Sigmoid colon (tissue), 4 donors: ENCODE data around the gene LPIN1.

ENCODE experiments used
- CTCF ChIP-seq, 4 experiments: fragments of 450-650 bp in 3 of 4; fragments of 200-600 bp in 1 of 4; IDR thresholded peaks; one replicate each; pipeline ENCODE4 v1.5.1; 2016 to 2019; ENCODE audit warnings: antibody characterized with exemption in 4 of 4, mild to moderate bottlenecking in 3 of 4, moderate library complexity in 2 of 4
- EP300 ChIP-seq, 4 donors: sonication (generic); formaldehyde crosslinking; IDR thresholded peaks; one replicate each; pipeline ENCODE4 v1.6.1; 2017; ENCODE audit warnings: antibody characterized with exemption in 4 of 4
- POLR2A ChIP-seq, 2 donors: fragments of 450-650 bp; IDR thresholded peaks; one replicate each; pipeline ENCODE4 v1.6.1; 2016; ENCODE audit warnings: antibody characterized with exemption in 2 of 2, mild to moderate bottlenecking in 2 of 2, moderate library complexity in 2 of 2

DNA sequence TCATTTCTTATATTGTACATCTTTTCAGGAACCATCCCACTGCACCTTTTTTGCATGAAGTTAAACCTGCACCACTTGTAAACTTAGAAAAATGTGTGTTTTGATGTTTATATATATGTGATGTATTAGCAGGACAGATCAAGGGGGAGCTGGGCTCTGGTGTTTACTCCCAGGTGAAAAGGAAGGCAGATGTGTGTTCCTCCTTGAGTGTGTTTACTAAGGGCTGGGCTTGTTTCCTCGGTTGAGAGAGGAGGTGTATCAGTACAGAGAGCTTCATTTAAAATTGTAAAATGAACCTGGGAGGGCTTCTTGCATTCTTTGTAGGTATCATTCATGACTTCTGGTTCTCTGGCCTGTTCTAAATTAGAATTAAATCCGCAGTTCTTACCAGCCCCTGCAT, 14.8 kb downstream of the LPIN1 start:
- TF ChIP-seq POLR2A (IDR thresholded peaks at IDR 0.05) (no peak), EP300 (IDR thresholded peaks at IDR 0.05) (no peak), CTCF (IDR thresholded peaks at IDR 0.05) (no peak)
